HFF-Myc (cell line): ENCODE measurements around the gene EXD3.
"Not testable (repeated sequence)": the region's sequence is repeated elsewhere in the genome, so short reads cannot be mapped to it uniquely, and the experiment has no call there.

ENCODE experiments used
- DNase-seq: peaks from one replicate; pipeline ENCODE4 v3.0.0-alpha.2; 2011; ENCODE audit warnings: low read depth; ENCODE audit errors: extremely low read depth
- H3K4me3 ChIP-seq: replicated peaks from 2 replicates; pipeline ENCODE4 v1.5.1; 2011; ENCODE audit warnings: low read depth, mild to moderate bottlenecking, control low read depth, low read length
- TF ChIP-seq, protein P1 (sequence below): IDR thresholded peaks from 2 replicates; pipeline ENCODE4 v1.5.1; 2012; ENCODE audit warnings: mild to moderate bottlenecking, low read depth, low read length, control low read depth; ENCODE audit errors: missing control alignments

EXD3 gene

GRCh38 chr9:137422604-137423513 is at the start of gene EXD3, which contains the start of gene NOXA1:
Gene EXD3 (minus strand): TSS chr9:137423162. CDS start chr9:137395357, 27,805 bp downstream.
Gene NOXA1 (plus strand): TSS chr9:137423393. CDS start chr9:137423530, 137 bp downstream.
- H3K4me3 ChIP-seq = peak within 1 kb of the TSS; percentile 80
- TF ChIP-seq, protein P1, sequence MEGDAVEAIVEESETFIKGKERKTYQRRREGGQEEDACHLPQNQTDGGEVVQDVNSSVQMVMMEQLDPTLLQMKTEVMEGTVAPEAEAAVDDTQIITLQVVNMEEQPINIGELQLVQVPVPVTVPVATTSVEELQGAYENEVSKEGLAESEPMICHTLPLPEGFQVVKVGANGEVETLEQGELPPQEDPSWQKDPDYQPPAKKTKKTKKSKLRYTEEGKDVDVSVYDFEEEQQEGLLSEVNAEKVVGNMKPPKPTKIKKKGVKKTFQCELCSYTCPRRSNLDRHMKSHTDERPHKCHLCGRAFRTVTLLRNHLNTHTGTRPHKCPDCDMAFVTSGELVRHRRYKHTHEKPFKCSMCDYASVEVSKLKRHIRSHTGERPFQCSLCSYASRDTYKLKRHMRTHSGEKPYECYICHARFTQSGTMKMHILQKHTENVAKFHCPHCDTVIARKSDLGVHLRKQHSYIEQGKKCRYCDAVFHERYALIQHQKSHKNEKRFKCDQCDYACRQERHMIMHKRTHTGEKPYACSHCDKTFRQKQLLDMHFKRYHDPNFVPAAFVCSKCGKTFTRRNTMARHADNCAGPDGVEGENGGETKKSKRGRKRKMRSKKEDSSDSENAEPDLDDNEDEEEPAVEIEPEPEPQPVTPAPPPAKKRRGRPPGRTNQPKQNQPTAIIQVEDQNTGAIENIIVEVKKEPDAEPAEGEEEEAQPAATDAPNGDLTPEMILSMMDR = peak; percentile 57
- peak; percentile 52 for DNase-seq

- H3K4me3 ChIP-seq = no peak overlapping the region
- no peak for DNase-seq
- TF ChIP-seq, protein P1 = no peak
Measured at GRCh38 chr9:137470785-137471184, 47.8 kb upstream of the EXD3 start.

DNA sequence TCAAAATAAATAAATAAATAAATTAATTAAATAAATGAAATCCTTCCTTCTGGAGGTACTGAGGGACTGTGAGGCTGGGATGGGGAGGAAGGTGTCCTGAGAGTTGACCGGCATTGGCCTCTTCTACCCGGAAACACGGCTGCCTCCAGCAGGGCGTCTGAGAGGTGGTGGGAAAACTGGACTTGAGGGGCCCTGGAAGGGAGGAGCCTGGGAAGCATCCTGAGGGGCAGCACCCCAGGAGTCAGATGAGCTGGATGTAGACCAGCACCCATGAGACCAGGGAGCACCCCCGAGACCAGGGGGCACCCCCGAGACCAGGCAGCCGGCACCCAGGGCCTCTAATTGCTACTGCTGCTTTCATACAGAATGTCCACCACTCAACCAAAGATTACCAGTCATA is 44.9 kb upstream of the EXD3 start:
- no peak overlapping the region for H3K4me3 ChIP-seq
- TF ChIP-seq, protein P1 = no peak
- no peak for DNase-seq

DNA sequence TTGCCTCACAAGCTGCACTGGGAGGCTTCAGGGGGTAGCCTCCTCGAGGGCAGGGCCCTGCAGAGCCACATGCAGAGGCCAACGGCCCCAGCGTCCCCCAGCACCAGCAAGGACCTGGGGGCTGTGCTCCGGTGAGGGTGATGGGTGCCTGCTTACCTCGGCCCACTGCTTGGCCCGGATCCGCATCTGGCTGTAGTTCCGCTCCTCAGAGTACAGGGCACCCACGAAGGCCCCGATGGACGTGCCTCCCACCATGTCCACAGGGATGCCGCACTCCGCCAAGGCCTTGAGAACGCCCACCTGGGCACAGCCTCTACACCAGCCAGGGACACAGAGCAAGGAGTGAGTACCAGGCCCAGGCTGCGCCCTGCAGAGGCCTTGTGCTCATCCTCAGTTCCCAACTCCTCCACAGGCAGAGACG is 44.2 kb upstream of the EXD3 start:
- no peak for DNase-seq
- H3K4me3 ChIP-seq = no peak overlapping the region
- TF ChIP-seq, protein P1 = no peak

DNA sequence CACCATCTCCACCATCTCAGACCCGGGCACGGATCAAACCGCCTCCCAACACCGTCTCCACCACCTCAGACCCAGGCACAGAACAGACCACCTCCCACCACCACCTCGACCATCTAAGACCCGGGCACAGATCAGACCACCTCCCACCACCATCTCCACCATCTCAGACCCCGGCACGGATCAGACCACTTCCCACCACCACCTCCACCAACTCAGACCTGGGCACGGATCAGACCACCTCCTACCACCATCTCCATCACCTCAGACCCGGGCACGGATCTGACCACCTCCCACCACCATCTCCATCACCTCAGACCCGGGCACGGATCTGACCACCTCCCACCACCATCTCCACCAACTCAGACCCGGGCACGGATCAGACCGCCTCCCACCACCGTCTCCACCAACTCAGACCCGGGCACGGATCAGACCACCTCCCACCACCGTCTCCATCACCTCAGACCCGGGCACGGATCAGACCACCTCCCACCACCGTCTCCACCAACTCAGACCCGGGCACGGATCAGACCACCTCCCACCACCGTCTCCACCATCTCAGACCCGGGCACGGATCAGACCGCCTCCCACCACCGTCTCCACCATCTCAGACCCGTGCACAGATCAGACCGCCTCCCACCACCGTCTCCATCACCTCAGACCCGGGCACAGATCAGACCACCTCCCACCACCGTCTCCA is 43.6 kb upstream of the EXD3 start:
- DNase-seq, H3K4me3 ChIP-seq: not testable (repeated sequence)

GRCh38 chr9:137465720-137466388 is 42.9 kb upstream of the EXD3 start:
- no peak overlapping the region for H3K4me3 ChIP-seq
- no peak for DNase-seq
- TF ChIP-seq, protein P1 = no peak
